GM18505 (cell line): ENCODE results near the gene FHDC1.

ENCODE experiments used
- ATAC-seq: cut with Tn5 transposase; IDR thresholded peaks from one replicate; pipeline ENCODE4 v1.9.1; 2021; ENCODE audit not compliant: unreplicated experiment
- POLR2A ChIP-seq: IDR thresholded peaks from 4 replicates; pipeline ENCODE4 v1.6.1; 2011; ENCODE audit warnings: borderline replicate concordance; ENCODE audit not compliant: insufficient read depth, insufficient read length; ENCODE audit errors: extremely low read depth

The FHDC1 gene

DNA sequence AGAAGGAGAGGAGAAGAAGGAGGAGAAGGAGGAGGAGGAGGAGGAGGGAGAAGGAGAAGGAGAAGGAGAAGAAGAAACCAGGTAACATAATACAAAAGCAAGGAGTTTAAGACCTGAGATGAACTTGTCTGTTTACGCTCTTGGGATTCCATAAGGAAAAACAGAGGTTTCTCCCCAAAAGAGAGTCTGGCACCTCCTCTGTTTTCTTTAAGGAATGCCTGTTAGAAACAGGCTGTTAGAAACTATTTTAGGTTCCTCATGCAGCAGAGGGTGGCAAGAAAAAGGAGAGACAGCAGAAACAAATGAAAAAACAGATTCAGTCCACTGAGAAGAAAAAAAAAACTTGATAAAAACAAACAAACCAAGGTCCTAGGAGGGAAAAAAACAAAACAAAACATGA lies 10.3 kb upstream of the FHDC1 start:
- no peak for TF ChIP-seq POLR2A
- ATAC-seq = no peak

DNA sequence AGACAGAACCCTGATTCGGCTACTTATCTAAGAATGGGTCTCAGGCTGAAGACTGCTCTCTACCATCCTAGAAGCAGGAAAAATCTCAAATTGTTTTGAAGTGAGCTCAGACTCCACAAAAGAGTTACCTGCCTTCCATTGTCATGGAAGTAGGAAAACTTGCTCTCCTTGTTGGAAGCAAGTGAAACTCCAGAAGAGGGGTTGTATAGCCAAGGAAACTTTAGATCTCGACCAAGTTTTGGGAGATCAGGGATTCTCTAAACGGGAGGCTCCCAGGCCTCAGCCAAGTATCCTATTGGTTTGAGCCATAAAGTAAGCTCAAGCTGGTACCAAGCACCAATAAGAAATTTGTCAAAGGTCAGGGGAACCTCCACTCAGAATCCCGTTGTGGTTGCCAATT lies 9.2 kb upstream of the FHDC1 start:
- ATAC-seq = no peak
- no peak for TF ChIP-seq POLR2A

GRCh38 chr4:152927737-152928136 lies 8.4 kb upstream of the FHDC1 start:
- ATAC-seq = no peak
- no peak for TF ChIP-seq POLR2A

GRCh38 chr4:152928286-152928685 lies 7.8 kb upstream of the FHDC1 start:
- no peak for TF ChIP-seq POLR2A
- ATAC-seq = no peak

DNA sequence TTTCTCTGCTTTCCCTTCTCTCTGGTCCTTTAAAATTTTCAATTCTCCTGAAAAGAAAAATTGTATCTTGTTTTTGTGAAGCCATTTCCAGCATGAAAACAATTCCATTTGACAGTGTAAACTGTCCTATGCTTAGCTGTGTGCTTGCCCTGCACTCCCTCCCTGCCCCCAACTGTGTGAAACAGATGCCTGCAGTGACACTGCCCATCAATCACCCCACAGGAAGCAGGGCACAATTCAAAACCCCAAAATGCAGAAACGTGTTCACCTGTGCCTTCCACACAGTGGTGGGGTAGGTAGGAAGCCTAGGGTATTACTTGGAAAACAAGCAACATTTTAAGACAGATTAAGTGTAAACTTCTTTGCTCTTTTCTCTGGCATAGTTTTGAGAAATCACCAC lies 6.2 kb upstream of the FHDC1 start:
- TF ChIP-seq POLR2A = no peak
- ATAC-seq = no peak

DNA sequence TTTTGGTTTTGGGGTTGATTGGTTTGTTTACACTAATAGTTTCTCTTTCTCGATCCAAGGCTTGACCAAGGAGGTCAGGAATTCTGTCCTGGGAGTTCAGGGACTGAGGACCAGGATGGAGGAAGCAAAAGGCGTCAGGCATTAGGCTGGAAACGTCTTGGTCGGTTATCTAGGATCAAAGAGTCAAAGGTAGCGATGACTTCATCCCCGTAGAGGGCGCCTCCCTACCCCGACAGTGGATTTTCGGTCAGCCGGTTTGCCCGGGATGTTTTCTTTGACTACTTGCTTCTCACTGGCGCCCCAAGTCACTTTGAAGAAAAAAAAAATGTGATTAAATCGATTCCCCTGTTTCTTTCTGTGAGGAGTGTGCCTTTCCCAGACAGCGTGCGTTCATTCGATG lies 980 bp upstream of the FHDC1 start:
- no peak for ATAC-seq
- TF ChIP-seq POLR2A = no peak

GRCh38 chr4:152936446-152937335 lies 568 bp downstream of the FHDC1 start:
- peak; percentile 26 for ATAC-seq
- TF ChIP-seq POLR2A = no peak

DNA sequence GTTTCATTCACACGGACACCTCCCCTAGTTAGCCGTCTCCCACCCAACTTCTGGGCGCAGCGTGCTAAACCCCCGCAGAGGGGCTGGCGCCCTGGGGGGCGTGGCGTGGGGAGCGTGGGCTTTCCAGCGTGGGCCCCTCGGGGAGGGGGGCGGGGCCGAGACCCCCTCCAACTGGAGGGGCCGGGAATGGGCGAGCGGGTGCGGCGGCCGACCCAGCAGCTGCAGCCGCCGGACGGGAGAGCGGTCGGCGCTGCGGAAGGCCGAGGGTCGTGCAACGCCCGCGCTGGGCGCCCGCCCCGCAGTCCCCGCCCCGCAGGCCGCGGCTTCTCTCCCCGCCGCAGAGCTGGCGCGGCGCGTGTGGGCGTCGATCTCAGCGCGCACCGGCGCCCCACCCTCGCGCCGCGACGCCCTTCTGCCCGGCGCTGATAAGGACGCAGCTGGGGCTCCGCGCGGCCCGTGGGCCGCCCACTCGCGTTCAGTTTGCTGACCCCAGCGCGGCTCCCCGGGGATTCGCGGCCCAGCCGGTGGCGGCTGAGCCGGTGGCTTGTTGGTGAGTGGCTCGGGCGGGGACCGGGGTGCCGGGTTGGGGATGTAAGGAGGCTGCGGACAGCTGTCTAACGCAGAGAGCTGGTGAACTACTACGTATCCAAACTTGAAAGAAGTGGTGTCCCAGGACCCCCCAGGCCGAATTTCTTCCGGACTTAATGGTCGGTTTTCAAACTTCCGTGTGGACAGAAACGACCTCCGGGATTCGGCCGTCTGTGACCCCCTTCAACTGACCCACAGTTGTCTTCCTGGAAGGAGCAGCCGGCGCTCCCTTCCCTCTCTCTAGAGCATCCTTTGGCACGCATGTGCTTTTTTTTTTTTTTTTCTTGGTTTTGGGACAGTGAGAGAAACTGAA lies 1.5 kb downstream of the FHDC1 start:
- peak; percentile 8 for ATAC-seq

GRCh38 chr4:152938237-152938947 lies 2.3 kb downstream of the FHDC1 start:
- no peak for TF ChIP-seq POLR2A
- no peak for ATAC-seq

More for the DNA sequence above, 1.5 kb downstream of the FHDC1 start:
- no peak for TF ChIP-seq POLR2A

GRCh38 chr4:152939621-152940020 lies 3.5 kb downstream of the FHDC1 start:
- no peak for TF ChIP-seq POLR2A
- no peak for ATAC-seq

GRCh38 chr4:152940461-152940860 lies 4.3 kb downstream of the FHDC1 start:
- no peak for TF ChIP-seq POLR2A
- ATAC-seq = no peak

DNA sequence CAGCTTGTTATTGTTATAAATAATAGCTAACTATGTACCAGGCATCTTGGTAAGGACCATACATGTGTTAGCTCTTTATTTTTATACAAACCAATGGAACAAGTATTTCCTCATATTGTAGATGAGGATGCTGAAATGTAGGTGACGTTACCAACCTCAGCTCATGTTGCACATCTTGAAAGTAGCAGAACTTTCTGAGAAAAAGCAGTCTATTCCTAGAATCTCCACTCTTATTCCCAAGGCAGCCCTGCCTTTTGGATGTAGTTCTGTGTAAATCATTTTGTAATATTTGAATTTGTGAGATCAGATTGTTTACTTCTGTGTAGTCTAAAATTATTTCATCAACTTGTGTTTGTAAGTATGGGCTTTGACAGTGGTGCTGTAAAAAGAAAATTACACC lies 5.3 kb downstream of the FHDC1 start:
- no peak for ATAC-seq
- TF ChIP-seq POLR2A = no peak

DNA sequence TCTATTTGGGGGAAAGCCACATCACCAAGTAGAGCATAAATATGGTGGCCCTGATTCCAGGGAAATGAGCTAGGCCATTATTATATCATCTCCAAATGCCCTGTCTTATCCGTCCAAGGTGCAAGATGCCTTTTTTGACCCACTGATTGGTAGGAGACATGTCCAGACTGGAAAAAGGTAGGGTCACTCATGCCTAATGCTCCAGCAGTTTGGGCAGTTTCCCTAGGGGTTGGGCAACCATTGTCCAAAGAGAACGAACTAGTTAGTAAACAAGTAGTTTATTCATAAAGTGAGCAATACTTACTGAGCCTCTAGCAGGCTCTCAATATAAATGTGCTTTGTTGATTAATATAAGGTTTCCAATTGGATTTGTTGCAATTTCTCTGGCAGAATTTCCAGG lies 6.2 kb downstream of the FHDC1 start:
- ATAC-seq = no peak
- TF ChIP-seq POLR2A = no peak
